ENCODE results near the gene P4HB.

- TF ChIP-seq CTCF (IDR thresholded peaks at IDR 0.05) (no peak), POLR2AphosphoS5 (IDR thresholded peaks at IDR 0.05) (no peak), POLR2A (IDR thresholded peaks at IDR 0.05) (no peak)
These were observed 2.0 kb downstream of the P4HB start for GRCh38 chr17:81858170-81858966.
